Body of pancreas (tissue), 4 donors: ENCODE results near the gene PRSS36.

Experiments
- CTCF ChIP-seq, 7 experiments: fragments of 450-650 bp in 4 of 7; fragments of 200-600 bp in 3 of 7; sonication (generic) in 3 of 7; IDR thresholded peaks; one replicate each; pipeline ENCODE4 v1.5.1; 2016 to 2019; ENCODE audit warnings: antibody characterized with exemption in 7 of 7
- POLR2A ChIP-seq, 3 donors: fragments of 450-650 bp; IDR thresholded peaks; one replicate each; pipeline ENCODE4 v1.6.1; 2016; ENCODE audit warnings: antibody characterized with exemption in 3 of 3, mild to moderate bottlenecking in 2 of 3

GRCh38 chr16:31120129-31120528, 29.7 kb downstream of the PRSS36 start:
- TF ChIP-seq CTCF (IDR thresholded peaks at IDR 0.05) (no peak), POLR2A (IDR thresholded peaks at IDR 0.05) (no peak)
